Inflammatory macrophage (primary cell): ENCODE results near the gene GDPGP1.
"Not testable (repeated sequence)": the region's sequence is repeated elsewhere in the genome, so short reads cannot be mapped to it uniquely, and the experiment has no call there.

Source experiments
- DNase-seq, 2 donors: peaks; one replicate each; pipeline ENCODE4 v3.0.0-alpha.2; 2020 to 2022

Gene GDPGP1

GRCh38 chr15:90225504-90226234, 8.3 kb upstream of the GDPGP1 start:
- no peak for DNase-seq

DNA sequence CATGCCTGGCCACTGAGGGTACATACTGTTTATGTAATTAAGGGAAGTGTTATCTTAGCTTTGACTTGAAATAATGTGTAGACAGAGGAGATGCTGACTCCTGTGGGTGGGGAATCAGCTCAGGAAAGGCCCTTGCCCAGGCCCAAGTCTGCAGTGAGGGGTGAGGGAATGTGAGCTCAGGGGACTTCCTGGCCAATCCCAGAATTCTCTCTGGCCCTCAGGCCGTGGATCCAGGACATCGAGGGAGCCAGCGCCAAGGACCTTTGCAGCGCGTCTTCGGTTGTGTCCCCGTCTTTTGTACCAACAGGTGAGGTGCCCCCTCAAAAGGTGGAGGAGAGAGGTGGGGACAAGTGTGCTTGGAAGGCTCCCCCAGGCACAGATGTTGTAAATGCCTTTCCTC, 6.7 kb upstream of the GDPGP1 start:
- DNase-seq = no peak

DNA sequence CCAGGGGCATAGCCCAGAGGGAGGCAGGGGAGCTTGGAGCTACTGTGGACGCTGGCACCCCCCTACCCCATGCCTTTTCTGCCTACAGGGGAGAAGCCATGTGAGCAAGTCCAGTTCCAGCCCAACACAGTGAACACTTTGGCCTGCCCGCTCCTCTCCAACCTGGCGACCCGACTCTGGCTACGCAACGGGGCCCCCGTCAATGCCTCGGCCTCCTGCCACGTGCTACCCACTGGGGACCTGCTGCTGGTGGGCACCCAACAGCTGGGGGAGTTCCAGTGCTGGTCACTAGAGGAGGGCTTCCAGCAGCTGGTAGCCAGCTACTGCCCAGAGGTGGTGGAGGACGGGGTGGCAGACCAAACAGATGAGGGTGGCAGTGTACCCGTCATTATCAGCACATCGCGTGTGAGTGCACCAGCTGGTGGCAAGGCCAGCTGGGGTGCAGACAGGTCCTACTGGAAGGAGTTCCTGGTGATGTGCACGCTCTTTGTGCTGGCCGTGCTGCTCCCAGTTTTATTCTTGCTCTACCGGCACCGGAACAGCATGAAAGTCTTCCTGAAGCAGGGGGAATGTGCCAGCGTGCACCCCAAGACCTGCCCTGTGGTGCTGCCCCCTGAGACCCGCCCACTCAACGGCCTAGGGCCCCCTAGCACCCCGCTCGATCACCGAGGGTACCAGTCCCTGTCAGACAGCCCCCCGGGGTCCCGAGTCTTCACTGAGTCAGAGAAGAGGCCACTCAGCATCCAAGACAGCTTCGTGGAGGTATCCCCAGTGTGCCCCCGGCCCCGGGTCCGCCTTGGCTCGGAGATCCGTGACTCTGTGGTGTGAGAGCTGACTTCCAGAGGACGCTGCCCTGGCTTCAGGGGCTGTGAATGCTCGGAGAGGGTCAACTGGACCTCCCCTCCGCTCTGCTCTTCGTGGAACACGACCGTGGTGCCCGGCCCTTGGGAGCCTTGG, 5.9 kb upstream of the GDPGP1 start:
- no peak for DNase-seq

GRCh38 chr15:90228960-90229359, 5.0 kb upstream of the GDPGP1 start:
- no peak for DNase-seq

DNA sequence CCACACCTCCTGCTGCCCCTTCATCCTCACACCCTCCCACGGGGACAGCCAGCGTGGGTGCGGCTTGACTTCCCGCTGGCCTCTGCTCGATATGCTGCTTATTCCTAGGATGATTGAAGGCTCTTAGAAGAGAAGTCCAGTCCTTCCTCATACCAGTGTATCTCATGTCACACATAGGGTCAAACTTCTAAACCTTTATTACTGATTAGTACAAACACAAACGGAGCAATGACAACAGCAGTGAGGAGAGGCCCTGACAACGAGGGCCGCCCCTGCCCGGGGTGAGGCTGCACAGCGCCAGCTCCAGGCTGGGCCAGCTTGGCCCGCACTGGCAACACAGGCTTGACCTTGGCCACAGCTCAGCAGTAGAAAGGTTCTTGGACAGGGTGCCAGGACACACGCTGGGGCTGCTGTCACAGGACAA, 3.9 kb upstream of the GDPGP1 start:
- peak in 1 of 2 donors; percentile 19 for DNase-seq

GRCh38 chr15:90230610-90231009, 3.4 kb upstream of the GDPGP1 start:
- no peak for DNase-seq

DNA sequence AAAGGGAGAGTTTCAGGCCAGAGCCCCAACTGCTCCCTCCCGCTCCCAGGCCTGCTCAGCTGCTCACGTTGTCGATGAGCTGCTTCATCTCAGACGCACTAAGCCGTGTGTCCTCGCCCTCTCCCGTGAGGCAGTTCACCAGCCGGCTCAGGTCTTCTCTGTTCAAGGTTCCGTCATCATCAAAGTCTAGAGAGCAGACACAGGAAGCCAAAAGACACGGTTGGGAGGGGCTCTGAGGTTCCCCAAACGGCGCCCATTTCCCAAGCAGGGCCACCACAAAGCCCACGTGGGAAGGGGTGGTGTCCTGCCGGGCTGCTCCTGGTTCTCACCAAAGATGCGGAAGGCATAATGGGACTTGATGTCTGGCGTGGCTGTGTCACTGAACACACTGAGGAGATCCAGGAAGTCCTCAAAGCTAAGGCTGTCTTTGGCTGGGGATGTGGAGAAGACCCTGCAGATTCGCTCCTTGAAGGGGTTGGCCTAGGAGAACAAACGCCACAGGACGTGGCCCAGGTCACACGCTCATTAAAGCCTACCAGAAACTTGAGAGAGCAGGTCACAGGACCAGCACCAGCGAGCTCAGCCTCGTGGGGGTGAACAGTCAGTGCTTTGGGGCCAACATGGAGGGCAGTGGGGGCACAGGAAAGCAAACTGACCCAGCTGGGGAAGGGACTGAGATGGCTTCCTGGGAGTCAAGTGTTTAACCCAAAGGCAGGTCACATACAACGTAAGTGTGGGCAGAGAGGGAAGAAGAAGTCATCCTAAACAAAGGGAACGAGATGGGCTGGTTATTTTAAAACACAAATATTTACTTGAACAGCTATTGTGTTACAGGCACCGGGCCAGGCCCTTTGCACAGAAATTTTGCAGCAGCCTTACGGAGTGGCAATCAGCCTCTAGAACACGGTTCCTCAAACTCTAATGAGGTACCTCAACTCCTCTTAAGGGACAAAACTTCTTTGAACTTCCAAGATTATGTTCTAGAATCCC, 2.7 kb upstream of the GDPGP1 start:
- DNase-seq = peak; percentile 93 to 94

GRCh38 chr15:90232196-90232595, 1.8 kb upstream of the GDPGP1 start:
- DNase-seq = no peak

DNA sequence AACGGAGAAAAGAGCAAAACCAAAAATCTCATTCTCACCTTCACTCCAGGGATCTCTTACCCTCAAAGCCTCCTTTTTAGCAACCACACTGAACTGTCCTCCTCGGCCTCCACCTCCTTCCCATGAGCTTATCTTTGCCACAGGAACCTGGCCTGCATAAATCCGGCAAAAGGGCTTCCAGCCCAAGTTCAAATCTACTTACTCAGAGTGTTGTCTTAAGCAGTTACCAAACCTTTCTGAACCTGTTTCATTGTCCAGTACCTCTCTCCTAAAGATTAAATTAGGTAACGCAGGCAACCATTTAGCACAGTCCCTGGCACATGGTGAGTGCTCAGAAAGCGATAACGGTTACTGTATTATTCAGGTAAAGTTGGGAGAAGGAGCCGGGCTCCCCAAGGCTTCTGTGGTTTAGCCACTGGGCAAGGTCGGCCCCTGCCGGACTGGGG, 1.0 kb upstream of the GDPGP1 start:
- no peak for DNase-seq

- DNase-seq = peak; percentile 99
Observed at GRCh38 chr15:90233387-90234095, 468 bp upstream of the GDPGP1 start, which contains the start of gene CIB1. Gene CIB1, minus strand, starts transcription at chr15:90233941. Its CDS starts 56 bp downstream, at chr15:90233885.

- DNase-seq = no peak
Observed at GRCh38 chr15:90239371-90239770, 5.4 kb downstream of the GDPGP1 start.

DNA sequence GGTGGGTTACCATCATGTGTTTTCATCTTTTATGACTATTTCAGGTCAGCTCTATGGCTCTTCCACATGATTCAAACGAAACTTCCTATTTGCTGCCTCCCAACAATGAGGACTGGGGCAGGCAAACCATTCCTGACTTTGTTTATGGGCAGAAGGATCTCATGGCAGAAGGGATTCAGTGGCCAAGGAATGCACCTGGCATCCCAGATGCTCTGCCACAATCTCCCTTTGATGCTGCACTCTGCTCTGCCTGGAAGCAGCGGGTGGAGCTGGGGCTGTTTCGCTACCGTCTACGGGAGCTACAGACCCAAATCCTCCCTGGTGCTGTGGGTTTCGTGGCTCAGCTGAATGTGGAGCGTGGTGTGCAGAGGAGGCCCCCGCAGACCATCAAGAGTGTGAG, 6.8 kb downstream of the GDPGP1 start:
- DNase-seq = no peak

- no peak for DNase-seq
Observed at GRCh38 chr15:90241343-90242192, 7.6 kb downstream of the GDPGP1 start.

GRCh38 chr15:90243943-90244639, 10.1 kb downstream of the GDPGP1 start:
- no peak for DNase-seq

DNA sequence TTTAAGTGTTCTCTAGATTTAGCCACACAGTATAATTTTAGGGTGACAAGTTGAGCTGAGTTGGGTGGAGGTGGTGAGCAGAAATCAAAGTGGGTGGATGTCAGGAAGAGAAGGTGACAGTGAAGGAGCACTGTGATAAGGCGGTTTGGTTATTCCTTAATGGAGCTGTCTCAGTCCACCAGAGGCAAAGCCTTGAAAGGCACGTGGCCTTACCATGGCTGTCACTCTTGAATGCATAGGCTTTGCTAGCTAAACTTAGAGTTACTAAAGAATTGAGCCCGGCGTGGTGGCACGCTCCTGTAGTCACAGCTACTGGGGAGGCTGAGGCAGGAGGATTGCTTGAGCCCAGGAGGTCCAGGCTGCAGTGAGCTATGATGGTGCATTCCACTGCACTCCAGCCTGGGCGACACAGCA, 14.8 kb downstream of the GDPGP1 start:
- DNase-seq = no peak

GRCh38 chr15:90249203-90249863, 15.3 kb downstream of the GDPGP1 start, which contains the start of gene TTLL13:
Gene TTLL13, plus strand, starts transcription at chr15:90249556. Its CDS starts 1,075 bp downstream, at chr15:90250631.
- DNase-seq = peak; percentile 80 to 92

GRCh38 chr15:90257776-90258175, 23.8 kb downstream of the GDPGP1 start:
- DNase-seq = no peak

DNA sequence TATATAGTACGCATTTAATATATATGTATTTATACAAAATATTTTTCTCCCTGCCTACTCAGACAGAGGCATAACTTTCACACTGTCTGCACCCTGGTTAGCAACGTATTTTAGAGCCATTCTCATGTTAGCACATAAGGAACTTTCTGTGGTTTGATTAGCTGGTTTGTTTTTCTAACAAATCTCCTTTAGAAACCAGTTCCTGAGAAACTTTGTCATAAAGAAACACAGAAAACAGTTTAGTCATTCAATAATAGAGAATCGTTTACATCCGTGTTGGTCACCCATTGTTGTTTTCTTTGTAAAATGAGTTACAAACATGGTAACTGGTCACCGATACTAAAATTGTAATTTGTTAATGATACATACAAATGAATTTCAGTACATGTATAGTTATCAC, 25.5 kb downstream of the GDPGP1 start:
- DNase-seq = no peak

- not testable (repeated sequence) for DNase-seq
Observed at GRCh38 chr15:90260731-90261130, 26.7 kb downstream of the GDPGP1 start.
